Measurements from ENCODE around the gene HTR2A.

The HTR2A gene

DNA sequence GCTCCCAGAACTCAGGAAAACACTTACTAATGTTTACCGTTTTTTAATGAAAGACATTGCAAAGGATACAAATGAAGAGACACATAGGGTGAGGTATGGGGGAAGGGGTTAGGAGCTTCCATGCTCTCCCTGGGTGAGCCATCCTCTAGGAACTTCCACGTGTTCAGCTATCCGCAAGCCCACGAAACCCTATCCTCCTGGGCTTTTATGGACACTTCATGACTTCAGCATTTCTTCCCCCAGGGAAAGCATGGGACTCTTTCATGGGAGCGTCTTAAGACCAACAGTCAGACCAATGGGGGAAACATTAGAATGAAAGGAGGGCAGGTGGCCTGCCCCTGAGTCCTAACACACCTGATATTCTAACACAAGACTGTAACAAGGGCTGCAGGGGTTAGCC is 93.3 kb downstream of the HTR2A start:
- peak; percentile 77 for DNase-seq

DNA sequence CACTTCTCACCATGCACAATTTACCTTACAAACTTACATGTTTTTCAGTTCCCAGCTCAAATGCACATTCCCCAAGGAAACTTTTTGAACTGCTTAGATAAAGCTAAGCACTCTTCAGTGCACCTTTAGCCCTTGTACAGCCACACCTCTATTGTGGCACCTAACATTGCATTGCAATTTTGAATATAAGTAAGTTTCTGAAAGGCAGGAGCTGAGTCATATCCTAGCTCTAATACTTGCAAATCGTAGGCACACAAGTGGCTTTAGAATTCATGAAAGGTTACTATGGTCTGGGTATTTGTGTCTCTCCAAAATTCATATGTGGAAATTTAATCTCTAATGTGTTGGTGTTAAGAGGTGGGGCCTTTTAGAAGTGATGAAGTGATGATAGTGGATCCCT is 95.0 kb downstream of the HTR2A start:
- no peak for DNase-seq

DNA sequence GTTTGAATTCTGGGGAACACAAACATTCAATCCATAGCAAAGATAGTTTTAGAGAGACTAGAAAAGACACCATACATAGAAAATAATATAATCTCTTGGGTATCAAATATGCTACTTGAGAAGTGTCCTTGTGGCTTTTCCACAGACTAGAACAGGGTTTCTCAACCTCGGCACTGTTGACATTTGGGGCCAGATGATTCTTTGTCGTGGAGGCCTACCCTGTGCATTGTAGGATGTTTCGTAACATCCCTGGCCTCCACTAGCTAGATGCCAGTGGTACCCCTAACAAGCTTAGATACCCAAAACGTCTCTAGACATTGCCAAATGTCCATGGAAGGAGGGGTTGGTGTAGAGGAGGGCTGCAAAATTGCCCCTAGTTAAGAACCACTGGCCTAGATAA is 97.7 kb downstream of the HTR2A start:
- no peak for DNase-seq

DNA sequence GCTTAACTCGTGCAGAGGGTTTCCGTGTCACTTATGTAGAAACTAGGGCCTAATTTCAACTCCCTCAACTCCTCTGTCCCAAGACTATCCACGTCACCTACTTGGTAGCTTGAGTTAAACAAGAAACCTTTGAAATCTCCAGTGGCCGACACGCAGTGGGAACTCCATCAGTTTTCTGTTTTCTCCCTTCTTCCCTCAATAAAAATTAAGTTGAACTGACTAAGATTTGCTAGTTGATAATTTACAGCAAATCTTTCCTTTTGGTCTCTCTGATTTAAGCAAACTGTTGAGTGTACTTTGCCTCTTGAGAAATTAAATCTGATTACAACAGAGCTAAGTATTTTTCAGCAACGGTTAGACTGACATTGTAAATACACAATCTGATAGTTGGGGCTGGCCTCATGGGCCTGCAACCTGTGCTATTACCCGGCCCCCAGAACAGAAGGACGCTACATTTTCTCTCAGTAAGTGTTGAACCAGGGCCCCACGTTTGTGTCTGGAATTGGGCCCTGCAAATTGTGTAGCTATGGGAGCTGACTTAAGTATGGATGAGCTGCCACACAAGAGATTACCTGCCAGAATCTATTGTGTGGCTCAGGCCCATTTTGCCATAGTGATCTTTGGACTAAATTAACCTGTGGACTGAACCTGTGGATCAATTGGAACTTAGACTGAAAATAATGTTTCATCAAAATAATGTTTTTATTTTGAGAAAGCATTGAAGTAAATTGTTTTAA is 99.2 kb downstream of the HTR2A start:
- no peak for DNase-seq

DNA sequence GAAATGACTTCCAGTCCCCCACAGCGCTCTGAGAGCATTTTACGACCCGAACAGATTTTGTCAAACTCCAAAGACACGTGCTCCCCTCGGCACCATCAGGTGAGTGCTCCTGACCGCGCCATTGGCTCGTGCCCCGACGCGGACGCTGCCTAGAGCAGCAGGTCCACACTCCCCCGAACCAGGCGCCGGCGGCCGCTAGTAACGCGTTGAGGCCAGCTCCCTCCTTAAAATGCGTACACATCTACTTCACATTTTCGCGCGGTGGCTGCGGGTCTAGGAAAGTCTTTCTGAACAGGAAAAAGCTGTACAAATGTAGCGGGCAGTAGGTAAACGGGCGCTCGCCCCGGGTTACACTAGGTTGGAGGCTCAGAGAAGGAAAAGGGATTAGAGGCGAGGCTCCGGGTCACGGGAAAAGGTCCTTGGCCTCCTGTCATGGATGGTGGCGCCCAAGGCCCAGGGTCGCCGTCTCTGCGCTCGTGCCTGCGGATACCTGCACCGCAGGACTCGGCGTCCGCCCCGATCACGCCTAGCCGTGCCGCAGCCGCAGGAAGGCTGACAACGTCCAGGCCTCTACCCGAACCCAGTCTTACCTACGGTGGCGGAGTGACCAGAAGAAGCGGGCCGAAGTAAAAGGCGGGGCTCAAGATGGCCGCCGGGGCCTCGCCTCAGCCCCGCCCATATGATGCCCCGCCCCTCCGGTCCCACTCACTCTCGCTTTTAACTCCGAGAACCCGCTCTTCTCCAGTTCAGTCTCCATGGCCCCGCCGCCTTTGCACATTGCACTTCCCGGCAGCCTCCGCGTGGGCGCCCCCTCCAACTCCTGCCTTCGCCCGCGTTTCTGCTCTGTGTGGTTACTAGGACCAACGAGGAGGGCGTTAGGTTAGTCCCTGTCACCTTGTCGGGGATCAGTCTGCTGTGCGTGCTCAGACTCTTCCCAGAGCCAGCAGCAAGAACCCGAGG is 100.1 kb downstream of the HTR2A start, which contains the start of gene ESD:
Gene ESD (minus strand): TSS at position 647 of the 960 bp plus-strand sequence. CDS start 5,748 bp downstream, outside the sequence.
- peak; percentile 94 for DNase-seq

DNA sequence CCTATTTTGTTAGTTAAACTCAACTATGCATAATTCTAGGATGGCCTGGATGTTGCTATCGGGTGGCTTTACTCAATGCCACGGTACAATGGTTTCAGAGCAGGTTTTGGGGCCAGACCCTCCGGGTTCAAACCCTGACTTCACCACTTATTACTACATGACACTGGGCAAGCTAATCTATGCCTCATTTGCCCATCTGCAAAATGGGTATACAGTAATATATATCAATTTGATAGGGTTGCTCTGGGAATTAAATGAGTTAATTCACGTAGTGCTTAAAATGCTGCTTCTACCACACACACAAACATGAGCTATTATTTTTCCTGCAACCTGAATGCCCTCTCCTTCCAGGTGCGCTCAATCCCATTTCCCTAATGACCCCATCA is 100.7 kb downstream of the HTR2A start:
- no peak for DNase-seq

DNA sequence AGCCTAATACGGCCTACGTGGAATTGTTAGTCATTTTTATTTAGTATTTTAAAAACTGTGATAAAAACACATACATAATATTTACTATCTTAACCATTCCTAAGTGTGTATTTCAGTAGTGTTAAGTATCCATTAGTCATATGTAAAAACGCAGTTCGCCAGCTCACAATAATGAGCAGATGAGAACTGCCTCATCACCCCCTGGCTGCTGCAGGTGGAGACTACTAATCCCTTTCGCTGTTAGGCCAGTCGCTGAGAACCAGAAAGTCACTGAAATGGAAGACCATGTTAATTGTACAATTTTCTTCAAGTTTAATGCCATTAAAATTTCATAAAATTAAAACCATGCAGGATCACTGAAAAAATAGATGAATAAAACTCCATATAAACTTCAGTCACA is 101.5 kb downstream of the HTR2A start:
- peak; percentile 22 for DNase-seq

DNA sequence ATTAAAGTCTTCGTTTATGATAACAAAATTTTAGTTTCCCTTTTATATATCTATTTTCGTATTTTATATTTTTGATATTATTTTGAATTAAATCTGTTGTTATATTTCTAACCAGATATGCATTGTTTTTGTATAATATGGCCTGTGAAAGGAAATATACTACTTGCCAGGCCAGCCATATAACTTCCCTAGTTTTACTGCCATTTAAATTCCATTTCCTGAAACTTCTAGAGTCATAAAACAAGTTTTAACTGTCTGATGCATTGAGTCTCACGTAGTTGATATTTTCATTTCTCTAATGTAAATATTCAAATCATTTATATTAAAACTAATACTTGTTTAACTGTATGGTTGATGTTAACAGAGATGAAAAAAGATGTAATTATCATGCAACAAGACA is 113.3 kb downstream of the HTR2A start:
- no peak for DNase-seq

DNA sequence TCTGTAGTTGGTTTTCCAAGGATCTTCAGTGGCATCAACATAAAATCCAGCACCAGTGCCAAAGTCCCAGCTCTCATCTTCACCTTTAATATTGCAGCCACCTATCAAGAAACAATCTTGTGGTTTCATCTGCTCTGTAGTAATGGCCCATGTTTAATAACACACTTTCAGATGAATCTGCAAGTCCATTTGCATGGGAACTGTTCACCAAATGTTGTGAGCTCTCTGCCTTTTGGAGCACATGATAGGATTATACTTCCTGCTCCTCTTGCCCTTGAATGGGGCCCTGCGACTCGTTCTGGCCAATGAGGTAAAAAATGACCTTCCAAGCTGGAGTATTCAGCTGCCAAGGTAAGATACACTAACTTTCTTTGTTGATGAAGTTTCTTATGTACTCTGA is 114.2 kb downstream of the HTR2A start:
- no peak for DNase-seq

DNA sequence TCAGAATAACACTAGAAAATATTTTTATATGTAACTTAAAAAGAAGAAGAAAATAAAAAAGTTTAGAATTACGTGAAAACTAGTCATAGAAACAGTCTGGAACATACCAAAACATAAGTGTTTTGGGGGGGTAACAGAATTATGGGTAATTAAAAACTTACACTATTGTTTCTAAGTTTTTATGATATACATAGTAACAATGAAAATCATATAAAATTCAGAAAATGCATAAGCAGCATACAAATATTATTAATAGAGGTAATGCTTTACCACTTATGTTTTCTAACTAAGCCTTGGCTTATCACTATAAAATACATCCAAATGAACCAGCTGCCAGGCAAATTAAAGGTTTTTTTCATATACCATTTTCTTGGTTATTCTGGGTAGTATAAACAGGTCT is 114.8 kb downstream of the HTR2A start:
- no peak for DNase-seq
